ENCODE measurements around the gene RAB37.

RAB37 gene, protein sequence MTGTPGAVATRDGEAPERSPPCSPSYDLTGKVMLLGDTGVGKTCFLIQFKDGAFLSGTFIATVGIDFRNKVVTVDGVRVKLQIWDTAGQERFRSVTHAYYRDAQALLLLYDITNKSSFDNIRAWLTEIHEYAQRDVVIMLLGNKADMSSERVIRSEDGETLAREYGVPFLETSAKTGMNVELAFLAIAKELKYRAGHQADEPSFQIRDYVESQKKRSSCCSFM

DNA sequence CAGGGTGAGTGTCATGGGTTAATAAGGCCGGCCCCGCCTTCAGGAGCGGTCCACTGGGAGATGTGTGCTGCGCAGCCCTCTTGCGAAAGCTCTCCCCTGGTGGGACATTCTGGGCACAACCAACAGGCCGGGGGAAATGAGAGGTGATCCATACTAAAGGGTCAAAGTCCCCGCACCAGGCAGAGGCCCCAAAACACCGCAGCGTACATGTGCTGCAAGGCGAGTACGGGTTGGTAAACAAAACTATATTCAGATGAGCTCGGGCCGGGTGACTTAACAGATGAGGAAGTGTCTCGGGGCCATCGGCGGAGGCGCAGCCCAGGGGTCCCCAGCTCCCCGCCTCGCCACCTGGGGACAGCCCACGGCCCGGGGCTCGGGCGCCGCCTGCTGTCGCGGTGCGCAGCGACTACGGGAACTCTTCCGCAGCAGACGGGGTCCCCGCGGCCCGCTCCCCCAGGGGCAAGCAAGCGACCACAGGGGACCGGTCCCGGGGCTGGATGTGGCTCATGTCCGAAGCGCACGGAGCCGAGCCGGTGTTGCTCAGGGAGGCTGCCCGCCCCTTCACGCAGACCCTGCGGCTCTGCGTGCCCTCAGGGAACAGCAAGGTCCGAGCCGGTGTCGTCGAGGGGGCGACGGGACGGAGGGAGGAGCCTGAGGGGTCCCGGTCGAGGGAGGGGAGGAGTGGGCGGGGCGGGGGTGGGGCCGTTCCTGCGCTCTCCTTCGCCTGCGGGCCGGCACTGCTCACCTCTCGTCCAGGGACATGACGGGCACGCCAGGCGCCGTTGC lies at the start of gene RAB37:
Gene RAB37 (plus strand): TSS at position 744 of the 786 bp plus-strand sequence. CDS start 17 bp downstream, at position 761.
- no peak for DNase-seq (ENCODE audit: low read depth)

DNA sequence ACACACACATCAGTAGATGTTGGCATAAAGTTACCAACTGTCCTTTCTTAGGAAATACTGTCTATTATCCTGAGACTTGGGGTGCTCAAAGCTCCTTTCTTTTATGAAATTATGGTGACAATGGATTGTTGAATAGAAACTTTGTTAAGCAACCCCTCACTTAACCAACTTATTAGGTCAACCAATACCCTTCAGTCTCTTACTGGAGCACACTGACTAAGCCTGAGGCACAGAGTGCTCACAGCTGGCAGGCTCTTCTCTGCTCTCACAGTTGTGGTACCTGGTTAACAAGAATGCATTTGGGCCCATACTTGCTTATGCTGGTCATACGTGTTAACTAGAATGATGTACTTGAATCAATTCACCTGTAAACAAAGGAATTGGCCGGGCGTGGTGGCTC lies 49.2 kb upstream of the RAB37 start:
- no peak for DNase-seq (ENCODE audit: low read depth)

DNA sequence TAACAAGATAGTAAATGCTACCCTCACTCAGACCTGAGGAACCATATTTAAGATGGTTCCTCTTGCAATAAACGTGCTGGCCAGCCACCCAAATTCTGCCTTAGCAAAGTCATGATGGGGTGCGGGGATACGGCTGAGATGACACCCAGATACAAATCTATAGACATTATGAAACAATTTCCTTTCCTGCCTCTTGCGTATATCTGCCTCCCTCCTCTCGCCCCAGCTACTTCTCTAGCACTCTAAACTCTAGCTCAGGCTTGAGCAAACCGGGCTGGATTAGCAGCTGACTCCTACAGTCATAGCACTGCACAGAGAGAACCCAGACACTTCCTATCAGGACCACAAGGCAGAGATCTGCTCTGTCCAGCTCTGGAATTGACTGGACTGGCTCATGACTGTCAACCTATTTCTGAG lies 46.6 kb upstream of the RAB37 start:
- DNase-seq (ENCODE audit: low read depth), result no peak

DNA sequence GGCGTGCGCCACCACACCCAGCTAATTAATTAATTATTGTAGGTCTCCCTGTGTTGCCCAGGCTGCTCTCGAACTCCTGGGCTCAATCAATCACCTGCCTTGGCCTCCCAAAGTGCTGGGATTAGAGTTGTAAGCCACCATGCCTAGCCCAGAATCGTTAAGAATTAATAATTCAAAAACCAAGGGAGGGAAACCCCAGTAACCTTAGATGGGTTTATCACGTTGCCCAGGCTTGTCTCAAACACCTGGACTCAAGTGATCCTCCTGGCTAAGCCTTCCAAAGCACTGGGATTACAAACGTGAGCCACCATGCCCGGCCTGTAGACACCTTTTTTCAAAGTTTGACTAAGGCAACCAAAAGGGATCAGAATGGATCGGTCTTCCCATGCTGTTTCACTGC lies 45.9 kb upstream of the RAB37 start:
- DNase-seq (ENCODE audit: low read depth), result no peak

DNA sequence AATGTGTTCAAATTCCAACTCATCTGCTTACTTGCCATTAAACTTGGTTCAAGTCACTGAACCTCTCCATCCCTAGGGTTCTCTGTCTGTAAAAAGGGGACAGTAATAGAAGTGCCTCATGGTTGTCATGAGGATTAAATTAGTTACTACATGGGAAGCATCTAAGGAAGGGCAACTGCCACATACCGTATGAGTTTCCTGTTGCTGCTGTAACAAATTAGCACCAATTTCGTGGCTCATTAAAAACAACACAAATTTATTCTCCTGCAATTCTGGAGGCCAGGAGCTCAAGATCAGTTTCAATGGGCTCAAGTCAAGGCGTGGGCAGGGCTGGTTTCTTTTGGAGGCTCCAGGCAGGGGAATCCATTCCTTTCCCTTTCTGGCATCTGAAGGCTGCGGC lies 43.0 kb upstream of the RAB37 start:
- no peak for DNase-seq (ENCODE audit: low read depth)

DNA sequence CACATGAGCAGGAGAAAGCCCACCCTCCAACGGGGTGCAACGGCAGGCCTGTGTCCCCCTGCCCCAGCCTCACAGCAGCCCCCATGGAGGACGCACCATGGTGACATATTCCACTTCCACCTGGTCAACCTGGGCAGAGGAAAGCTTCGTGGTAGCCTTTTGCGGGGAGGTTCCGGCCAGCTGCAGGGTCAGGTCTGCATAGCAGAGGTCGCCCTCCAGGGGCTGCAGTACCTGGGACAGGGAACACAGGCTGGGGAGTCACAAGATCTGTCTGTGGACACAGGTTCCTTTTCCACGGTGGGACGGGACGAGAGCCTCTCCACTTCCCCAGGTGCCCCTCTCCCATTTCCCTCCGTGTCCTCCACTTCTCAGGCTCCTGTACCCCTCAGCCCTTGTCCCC lies 41.4 kb upstream of the RAB37 start:
- no peak for DNase-seq (ENCODE audit: low read depth)

DNA sequence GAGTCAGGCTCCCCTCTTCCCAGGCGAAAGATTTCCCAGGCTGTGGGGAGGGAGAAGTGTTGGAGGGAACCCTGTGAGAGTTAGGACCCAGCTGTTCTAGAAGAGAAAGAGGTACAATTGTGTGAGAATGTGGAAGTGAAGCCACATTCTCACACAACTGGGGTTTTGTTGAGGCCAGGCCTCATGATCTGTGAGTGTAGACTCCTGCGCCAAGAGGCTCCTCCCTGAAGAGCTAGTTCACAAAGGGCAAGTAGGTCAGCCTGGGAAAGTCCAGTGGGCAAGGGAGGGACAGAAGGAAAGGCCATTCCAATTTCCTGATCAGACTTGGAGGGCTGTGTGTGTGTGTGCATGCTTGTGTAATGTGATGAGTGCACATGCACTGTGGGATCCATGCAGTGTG lies 39.5 kb upstream of the RAB37 start:
- no peak for DNase-seq (ENCODE audit: low read depth)

DNA sequence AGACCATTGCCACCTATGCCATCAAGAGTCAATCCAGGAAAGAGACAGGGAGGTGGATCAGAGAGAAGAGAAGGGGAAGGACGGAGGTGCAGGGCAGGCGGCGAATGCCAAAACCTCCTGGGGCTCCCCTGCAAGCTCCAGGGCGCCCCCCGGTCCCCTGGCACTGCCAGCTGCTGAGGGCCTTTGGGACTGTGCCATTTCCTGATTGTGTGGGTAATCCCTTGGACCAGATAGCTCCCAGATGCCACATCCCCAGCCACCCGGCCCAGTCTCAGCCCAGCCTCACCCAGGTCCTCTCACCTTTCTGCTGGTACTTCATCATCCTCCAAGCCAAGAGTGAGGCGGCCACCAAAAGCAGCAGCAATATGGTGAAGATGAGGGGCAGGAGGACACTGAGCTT lies 39.0 kb upstream of the RAB37 start:
- no peak for DNase-seq (ENCODE audit: low read depth)

DNA sequence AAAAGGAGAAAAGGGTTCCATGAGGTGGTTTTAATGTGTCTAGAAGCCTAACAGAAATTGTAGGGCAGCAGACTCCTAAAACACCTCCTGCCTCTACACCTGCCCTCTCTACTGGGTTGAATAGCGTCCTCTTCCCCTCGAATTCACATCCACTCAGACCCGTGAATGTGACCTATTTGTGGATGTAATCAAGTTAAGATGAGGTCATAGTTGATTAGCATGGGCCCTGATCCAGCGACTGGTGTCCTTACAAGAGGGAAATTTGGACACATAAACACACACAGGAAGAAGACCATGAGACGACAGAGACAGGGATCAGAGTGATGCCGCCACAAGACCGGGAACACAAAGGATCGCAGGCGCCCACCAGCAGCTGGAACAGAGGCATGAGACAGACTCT lies 37.8 kb upstream of the RAB37 start:
- no peak for DNase-seq (ENCODE audit: low read depth)

DNA sequence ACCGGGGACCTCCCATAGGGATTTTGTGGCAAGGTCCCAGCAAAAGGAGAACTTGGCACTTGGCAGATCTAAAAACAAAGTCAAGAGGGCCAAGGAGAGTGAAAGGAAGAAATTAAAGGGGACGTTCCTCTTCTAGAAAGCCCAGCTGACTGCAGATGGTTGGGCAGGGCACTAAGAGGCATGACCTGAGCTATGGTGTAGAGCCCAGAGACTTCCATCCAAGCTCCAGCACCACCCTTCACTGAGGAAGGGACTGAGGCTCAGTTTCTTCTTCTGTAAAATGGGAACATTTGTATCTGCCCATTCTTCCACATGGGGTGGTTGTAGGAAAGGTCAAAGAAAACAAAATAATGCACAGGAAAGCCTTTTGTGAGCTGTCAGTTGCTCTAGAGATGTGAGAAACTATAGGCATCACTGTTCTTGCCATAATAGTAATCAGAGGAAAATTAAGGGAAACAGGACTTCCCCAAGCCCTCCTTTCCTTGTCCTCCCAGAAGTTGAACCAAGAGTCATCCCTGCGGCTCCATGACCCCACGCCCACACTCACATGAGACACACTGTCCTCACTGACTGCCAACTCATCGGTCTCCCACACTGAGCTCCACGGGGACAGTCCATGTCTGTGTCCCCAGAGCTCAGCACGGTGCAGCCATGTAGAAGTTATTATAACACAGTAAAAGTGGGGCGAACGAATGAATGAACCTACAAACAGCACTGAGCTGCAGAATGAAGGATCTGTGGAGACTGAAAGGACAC lies 34.8 kb upstream of the RAB37 start:
- DNase-seq (ENCODE audit: low read depth), result no peak

DNA sequence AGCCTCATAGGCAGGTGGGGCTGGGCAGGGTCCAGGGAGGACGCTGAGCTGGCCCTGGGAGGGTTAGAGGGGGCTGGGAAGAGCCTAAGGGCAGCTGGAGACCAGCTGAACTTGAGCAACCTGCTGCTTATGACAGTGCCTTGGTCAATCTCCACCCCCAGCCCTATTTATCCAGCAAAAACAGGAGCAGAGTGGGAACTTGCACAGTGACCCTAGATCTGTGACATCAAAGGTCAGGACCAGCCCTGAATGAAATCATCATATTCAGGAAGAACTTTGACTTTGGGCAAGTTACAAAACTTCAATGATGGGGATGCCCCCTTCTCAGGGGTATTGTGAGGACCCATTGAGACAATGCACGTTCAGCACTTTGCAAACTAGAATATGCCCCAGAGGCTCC lies 33.7 kb upstream of the RAB37 start:
- DNase-seq (ENCODE audit: low read depth), result no peak

DNA sequence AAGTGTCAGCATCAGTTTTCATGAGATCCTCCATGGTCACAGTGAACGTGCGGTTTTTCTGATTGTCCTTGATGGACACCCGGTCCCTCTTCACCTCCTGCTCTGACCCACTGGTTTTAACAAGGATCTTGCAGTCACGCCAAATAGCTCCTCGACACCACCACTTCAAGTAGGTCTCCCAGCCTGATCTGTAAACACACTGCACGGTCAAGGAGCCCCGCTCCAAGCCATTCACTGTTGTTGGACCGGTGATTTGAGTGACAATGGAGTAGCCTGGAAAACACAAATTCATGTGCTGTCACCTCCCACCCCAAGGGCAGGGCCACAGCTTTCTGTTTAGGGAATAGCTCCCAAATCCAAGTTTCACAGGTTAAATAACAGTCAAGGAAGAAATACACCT lies 32.5 kb upstream of the RAB37 start:
- no peak for DNase-seq (ENCODE audit: low read depth)

DNA sequence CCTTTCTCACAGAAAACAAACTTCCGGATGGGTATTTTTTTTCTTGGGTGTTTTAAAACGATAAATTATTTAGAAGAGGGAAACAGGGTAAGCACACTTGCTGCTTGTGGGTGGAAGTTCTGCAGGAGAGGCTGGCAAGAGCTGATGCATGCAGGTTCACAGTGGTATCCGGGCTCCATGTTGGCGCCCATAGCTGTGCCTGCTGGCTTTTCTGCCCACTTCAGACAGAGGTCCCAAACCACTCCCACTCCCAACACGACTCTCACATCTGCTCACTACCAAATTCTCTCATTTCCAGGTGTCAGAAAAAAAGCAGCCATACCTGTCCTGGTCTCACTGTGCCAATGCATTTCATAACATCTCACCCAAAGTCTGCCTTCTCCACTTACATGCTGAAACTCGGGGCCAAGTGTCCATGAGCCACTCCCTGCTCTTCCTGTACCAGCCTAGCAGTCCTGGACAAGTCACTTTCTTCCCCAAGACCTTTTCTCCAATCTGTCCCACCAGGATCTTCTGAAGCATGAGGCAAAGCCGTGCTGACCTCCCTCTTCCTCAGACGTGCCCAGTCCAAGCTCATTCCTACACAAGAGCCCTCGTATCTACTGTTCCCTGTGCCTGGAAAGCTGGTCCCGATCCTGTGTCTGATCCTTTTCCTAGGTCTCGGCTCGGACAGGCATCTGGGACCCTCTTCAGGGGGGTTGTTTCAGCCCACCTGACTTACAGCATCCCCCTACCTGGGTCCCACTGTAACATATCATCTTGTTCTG lies 25.8 kb upstream of the RAB37 start:
- no peak for DNase-seq (ENCODE audit: low read depth)

DNA sequence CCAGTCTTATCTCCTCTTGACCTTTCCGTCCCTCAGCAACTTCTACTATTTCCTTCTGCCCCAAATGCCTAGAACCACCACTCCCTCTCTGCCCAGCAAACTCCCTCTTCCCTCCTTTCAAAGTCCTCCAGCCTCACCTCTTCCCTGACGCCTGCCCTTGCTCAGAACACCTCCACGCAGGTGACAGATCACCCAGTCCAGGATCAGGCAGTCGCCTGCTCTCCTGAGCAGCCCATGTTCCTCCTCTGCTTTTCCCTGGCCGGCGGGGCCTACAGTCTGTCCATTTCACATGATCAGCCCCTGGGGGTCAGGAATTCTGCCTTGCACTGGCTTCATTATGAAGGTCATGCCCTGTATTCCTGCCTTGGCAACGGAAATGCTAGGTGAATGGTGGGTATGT lies 24.8 kb upstream of the RAB37 start:
- DNase-seq (ENCODE audit: low read depth), result no peak

DNA sequence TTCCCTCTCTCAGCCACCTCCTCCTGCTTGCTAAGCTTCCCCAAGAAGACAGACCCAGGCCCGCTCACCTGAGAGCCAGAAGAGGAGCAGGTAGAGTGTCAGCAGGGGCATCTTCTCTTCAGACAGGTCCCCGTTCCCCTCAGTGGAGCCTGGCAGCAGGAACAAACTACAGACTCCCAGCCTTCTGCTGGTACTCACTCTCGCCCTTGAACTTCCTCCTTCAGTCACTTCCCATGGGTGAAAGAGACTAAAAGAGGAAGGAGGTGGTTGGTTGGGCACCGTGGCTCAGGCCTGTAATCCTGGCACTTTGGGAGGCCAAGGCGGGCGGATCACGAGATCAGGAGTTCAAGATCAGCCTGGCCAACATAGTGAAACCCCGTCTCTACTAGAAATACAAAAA lies 24.3 kb upstream of the RAB37 start, which contains the start of gene CD300LF:
Gene CD300LF (minus strand): TSS at position 168 of the 400 bp plus-strand sequence. CDS start 57 bp downstream, at position 111.
- no peak for DNase-seq (ENCODE audit: low read depth)

DNA sequence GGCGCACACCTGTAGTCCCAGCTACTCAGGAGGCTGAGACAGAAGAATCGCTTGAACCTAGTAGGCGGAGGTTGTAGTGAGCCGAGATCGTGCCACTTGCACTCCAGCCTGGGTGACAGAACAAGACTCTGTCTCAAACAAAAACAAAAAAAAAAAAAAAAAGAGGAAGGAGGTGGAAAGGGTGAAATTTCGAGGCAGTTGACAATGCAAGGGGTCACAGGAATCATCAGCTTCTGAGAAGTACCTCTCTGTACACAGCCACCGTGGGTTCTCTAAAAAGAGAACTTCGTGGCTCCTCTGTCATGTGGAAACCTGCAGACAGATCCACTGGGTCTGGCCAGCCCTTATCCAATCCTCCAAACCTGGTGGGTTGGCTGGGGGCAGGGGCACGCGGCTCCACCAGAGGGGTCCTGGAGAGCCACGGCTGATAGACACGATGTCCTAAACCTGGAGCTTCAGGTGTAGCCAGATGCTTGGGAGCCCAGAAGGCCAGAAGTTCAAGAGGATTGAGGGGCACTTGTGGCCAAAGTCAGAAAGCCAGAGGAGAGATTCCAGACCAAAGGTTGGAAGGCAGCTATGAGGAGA lies 23.8 kb upstream of the RAB37 start:
- no peak for DNase-seq (ENCODE audit: low read depth)

DNA sequence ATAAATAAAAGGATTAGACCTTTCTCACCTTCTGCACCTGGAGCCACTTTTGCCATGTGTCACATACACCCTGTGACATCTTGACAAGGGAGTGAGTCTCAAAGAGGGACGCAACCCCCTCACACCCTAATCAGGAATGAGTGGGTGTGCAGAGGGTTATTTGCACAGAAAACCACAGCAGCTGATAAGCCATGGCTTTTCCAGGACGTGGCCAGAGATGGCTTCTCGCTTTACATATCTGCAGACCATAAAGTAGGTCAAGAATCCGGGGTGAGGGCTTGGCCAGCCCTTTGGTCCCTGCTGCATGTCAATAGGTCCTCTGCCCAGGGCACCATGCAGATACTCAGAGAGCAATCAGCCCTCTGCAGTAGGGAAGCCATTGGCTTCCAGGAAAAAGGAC lies 21.9 kb upstream of the RAB37 start:
- DNase-seq (ENCODE audit: low read depth), result no peak

DNA sequence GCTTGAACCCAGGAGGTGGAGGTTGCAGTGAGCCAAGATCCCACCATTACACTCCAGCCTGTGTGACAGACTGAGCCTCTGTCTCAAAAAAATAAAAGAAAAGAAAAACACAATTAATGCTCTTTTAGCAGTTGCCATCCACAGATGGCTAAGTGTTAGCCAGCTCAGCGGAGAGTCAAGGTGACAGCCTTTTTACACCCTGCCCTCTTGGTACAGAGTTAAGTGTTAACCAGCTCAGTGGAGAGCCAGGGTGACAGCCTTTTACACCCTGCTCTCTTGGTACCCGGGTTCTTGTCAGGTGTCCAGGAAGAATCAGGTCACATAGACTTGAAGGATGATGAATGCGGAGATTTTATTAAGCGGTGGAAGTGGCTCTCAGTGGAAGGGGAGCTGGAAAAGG lies 16.6 kb upstream of the RAB37 start:
- no peak for DNase-seq (ENCODE audit: low read depth)

DNA sequence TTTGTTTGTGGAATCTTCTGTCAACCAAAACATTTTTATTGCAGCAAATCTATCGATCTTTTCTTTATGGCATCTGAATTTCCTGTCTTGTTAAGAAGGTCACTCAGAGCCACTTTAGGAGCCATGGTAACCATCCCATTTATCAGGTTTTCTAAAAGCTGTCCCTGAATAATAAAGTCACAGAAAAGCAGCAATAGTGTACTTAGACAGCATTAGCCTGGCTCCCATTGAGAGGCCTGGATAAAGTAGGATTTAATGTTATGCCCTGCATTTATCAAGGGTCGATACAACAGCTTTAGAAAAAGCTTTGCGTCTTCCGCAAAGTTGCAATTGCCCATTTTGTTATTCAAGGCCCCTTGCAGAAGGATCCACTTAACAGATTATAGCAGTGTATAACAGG lies 14.3 kb upstream of the RAB37 start:
- DNase-seq (ENCODE audit: low read depth), result no peak

DNA sequence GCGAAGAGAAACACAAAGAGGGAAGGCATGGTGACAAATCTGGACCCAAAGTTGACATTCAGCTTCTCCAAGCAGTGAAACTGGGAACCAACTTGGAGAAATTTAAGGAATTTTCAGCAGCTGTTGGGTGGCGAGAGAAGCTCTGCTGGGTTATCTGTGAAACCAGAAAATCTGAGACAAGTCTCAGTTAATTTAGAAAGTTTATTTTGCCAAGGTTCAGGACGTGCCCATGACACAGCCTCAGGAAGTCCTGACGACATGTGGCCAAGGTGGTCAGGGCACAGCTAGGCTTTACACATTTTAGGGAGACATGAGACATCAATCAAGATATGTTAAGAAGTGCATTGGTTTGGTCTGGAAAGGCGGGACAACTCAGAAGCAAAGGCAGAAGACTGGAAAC lies 13.2 kb upstream of the RAB37 start:
- no peak for DNase-seq (ENCODE audit: low read depth)

DNA sequence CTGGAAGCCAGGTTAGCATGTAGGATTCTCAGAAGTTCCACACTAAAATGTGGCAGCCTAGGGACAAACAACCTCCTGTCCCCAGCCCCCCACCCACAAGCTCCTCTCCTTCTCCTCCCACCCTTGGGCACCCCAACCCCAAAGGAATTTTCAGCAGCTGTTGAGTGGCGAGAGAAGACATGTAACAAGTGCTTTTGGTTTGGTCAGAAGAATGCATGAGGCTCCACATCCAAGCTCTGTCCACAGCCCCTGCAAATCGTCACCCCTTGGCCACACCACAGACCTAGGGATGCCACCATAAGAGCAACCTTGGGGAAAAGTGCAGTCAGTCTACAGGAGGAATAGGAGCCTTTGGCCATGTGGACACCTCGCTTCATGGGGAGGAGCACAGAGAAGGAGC lies 11.9 kb upstream of the RAB37 start:
- no peak for DNase-seq (ENCODE audit: low read depth)

All from HS-27A (cell line).